ENCODE data around the gene MANF. TPM values are rescaled to one million over a fixed set of nuclear protein-coding genes. Genes with fewer than 3 reads are reported as not detected.

Gene MANF
- total RNA-seq, 1 donor from 2014 or later: 37.6 TPM

DNA sequence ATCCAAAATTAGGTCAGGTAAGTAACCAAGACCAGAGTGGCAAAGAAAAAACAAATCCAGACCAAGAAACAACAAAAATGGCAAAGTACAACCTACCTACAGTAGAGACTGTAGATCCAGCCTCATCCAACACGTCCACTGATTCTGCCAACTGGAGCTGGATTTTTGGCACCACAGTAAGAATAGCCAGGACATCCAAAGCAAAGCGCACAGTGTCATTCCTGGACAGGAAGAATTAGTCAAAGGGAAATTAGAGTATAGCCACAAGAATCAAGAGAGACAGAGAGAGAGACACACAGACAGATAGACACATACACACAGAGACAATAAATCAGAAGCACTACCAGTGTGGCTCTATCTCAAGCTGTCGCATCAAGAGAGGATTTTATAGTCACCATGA lies 37.1 kb downstream of the MANF start:
- peaks cover 21 to 38% (median 38%) of the 10 kb centered on the region in 3 donors for H3K36me3 ChIP-seq (ENCODE audit: control insufficient read depth in 3 of 3, insufficient read depth in 3 of 3, low read length in 3 of 3)

DNA sequence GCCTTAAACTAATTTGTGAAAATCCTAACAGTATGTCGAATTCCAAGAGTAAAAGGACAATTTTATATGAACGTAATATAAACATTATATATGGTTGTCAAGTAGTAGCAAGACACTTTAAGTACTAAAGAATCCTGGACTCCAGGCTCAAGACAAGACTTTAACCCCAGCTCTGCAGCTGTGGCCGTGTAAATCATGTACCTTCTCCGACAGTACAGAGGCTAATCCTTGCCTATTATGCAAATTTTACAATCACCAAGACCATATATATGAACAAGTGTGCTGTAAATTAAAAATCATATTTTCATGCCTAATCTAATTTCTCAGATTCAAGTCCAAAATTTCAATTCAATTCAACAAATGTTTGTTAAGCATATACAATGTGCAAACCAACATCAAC lies 41.8 kb downstream of the MANF start:
- no peak overlapping the region for H3K4me3 ChIP-seq (ENCODE audit: low read length in 3 of 3)
- no peaks in the 10 kb centered on the region for H3K4me1 ChIP-seq (ENCODE audit: control insufficient read depth in 3 of 3, insufficient read depth in 3 of 3, low read length in 3 of 3)
- H3K9ac ChIP-seq (ENCODE audit: low read depth in 1 of 3, low read length in 3 of 3): no peak overlapping the region
- H3K36me3 ChIP-seq (ENCODE audit: control insufficient read depth in 3 of 3, insufficient read depth in 3 of 3, low read length in 3 of 3): peaks cover 6 to 31% (median 27%) of the 10 kb centered on the region in 3 donors
- H3K27ac ChIP-seq (ENCODE audit: low read depth, low read length): no peak overlapping the region
- no peaks in the 10 kb centered on the region for H3K9me3 ChIP-seq (ENCODE audit: control insufficient read depth in 3 of 3, low read length in 3 of 3)
- H3K27me3 ChIP-seq (ENCODE audit: control insufficient read depth in 3 of 3, insufficient read depth in 3 of 3, low read length in 3 of 3): no peaks in the 10 kb centered on the region

More for the DNA sequence above, 37.1 kb downstream of the MANF start:
- H3K27me3 ChIP-seq (ENCODE audit: control insufficient read depth in 3 of 3, insufficient read depth in 3 of 3, low read length in 3 of 3): no peaks in the 10 kb centered on the region
- H3K4me3 ChIP-seq (ENCODE audit: low read length in 3 of 3): no peak overlapping the region
- H3K4me1 ChIP-seq (ENCODE audit: control insufficient read depth in 3 of 3, insufficient read depth in 3 of 3, low read length in 3 of 3): no peaks in the 10 kb centered on the region
- H3K9me3 ChIP-seq (ENCODE audit: control insufficient read depth in 3 of 3, low read length in 3 of 3): no peaks in the 10 kb centered on the region
- no peak overlapping the region for H3K9ac ChIP-seq (ENCODE audit: low read depth in 1 of 3, low read length in 3 of 3)
- H3K27ac ChIP-seq (ENCODE audit: low read depth, low read length): no peak overlapping the region

DNA sequence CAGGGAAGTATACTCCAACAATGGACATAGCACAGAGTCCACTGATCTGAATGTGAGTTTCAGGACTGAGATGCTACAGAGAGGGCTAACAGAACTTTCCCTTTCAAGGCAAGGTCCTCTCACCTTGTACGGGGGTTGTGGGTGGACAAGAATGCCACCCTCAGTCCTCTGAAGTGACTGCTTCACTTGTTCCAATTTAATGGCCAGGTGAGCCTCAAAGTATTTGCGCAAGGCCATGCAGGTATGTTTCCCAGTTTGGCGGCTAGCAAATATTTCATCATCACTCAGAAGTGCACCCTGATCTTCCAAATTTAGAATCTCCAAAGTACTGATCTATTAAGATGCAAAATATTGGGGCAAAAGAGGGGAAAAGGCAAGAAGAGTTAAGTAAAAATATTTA lies 44.0 kb downstream of the MANF start:
- Histone ChIP-seq H3K27me3 (ENCODE audit: control insufficient read depth in 3 of 3, insufficient read depth in 3 of 3, low read length in 3 of 3) (no peaks in the 10 kb centered on the region), H3K36me3 (ENCODE audit: control insufficient read depth in 3 of 3, insufficient read depth in 3 of 3, low read length in 3 of 3) (peaks cover 2 to 31% (median 22%) of the 10 kb centered on the region in 3 donors), H3K9me3 (ENCODE audit: control insufficient read depth in 3 of 3, low read length in 3 of 3) (no peaks in the 10 kb centered on the region), H3K4me1 (ENCODE audit: control insufficient read depth in 3 of 3, insufficient read depth in 3 of 3, low read length in 3 of 3) (no peaks in the 10 kb centered on the region), H3K27ac (ENCODE audit: low read depth, low read length) (no peak overlapping the region), H3K4me3 (ENCODE audit: low read length in 3 of 3) (no peak overlapping the region), H3K9ac (ENCODE audit: low read depth in 1 of 3, low read length in 3 of 3) (no peak overlapping the region)

DNA sequence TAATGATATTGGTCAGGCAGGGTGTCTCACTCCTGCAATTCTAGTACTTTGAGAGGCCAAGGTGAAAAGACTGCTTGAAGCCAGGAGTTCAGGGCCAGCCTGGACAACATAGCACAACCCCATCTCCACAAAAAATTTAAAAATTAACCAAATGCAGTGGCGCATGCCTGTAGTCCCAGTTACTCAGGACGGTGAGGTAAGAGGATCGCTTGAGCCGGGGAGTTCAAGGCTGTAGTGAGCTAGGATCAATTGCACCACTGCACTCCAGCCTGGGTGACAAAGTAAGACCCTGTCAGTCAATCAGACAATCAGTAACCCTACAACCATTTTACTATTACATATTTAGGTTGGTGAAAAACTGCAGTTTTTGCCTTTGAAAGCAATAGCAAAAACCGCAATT lies 49.0 kb downstream of the MANF start:
- Histone ChIP-seq H3K9me3 (ENCODE audit: control insufficient read depth in 3 of 3, low read length in 3 of 3) (no peaks in the 10 kb centered on the region), H3K4me3 (ENCODE audit: low read length in 3 of 3) (no peak overlapping the region), H3K4me1 (ENCODE audit: control insufficient read depth in 3 of 3, insufficient read depth in 3 of 3, low read length in 3 of 3) (no peaks in the 10 kb centered on the region), H3K27me3 (ENCODE audit: control insufficient read depth in 3 of 3, insufficient read depth in 3 of 3, low read length in 3 of 3) (no peaks in the 10 kb centered on the region), H3K27ac (ENCODE audit: low read depth, low read length) (no peak overlapping the region), H3K9ac (ENCODE audit: low read depth in 1 of 3, low read length in 3 of 3) (no peak overlapping the region), H3K36me3 (ENCODE audit: control insufficient read depth in 3 of 3, insufficient read depth in 3 of 3, low read length in 3 of 3) (peaks cover 0 to 12% (median 8%) of the 10 kb centered on the region in 3 donors)

DNA sequence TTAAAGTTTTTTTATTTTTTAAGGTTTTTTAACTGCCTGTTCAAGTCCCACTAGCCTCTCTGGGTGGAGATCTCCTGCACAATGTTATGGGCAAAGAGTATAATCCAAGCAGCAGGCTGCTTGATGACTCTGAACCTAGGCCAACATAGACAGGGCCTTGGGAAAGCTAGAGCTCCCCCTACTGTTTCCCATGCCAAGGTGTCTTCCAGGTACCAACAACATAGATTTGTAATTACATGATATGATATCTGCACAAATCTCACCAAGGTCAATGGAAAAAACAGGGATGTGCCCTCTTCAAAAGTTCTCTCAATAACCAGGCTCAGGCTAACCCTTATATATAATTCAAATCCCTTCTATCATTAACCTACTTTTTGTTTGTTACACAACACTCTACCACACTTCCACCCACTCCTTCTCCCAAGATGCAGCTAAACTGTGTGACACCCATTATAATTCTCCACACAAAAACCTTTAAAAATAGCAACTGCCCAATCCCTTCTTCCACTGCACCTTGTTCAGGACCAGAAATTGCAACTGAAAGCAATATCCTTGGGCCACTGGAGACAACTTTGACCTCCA lies 49.7 kb downstream of the MANF start:
- H3K36me3 ChIP-seq (ENCODE audit: control insufficient read depth in 3 of 3, insufficient read depth in 3 of 3, low read length in 3 of 3): peaks cover 0 to 6% (median 3%) of the 10 kb centered on the region in 3 donors
- H3K4me1 ChIP-seq (ENCODE audit: control insufficient read depth in 3 of 3, insufficient read depth in 3 of 3, low read length in 3 of 3): no peaks in the 10 kb centered on the region
- H3K9me3 ChIP-seq (ENCODE audit: control insufficient read depth in 3 of 3, low read length in 3 of 3): no peaks in the 10 kb centered on the region
- H3K4me3 ChIP-seq (ENCODE audit: low read length in 3 of 3): no peak overlapping the region
- no peaks in the 10 kb centered on the region for H3K27me3 ChIP-seq (ENCODE audit: control insufficient read depth in 3 of 3, insufficient read depth in 3 of 3, low read length in 3 of 3)
- H3K27ac ChIP-seq (ENCODE audit: low read depth, low read length): no peak overlapping the region
- H3K9ac ChIP-seq (ENCODE audit: low read depth in 1 of 3, low read length in 3 of 3): no peak overlapping the region

DNA sequence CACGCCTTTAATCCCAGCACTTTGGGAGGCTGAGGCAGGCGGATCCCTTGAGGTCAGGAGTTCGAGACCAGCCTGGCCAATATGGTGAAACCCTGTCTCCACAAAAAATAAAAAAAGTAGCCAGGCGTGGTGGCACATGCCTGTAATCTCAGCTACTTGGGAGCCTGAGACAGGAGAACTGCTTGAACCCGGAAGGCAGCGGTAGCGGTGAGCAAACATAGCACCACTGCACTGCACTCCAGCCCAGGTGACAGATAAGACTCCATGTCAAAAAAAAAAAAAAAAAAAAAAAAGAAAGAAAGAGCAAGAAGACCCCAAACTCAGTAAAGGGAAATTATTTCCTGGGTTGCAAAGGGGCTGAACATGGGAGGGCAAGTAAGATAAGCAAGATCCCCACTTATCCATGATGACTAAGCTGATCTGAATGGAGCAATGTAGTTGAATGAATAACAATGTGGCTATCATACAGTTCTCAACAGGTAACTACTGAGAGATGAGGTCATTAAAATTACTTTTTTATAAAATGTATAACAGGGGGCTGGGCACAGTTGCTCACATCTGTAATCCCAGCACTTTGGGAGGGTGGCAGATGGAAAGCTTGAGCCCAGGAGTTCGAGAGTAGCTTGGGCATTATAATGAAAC lies 52.0 kb downstream of the MANF start:
- H3K9me3 ChIP-seq (ENCODE audit: control insufficient read depth in 3 of 3, low read length in 3 of 3): no peaks in the 10 kb centered on the region
- peaks cover 10 to 21% (median 15%) of the 10 kb centered on the region in 3 donors for H3K36me3 ChIP-seq (ENCODE audit: control insufficient read depth in 3 of 3, insufficient read depth in 3 of 3, low read length in 3 of 3)
- no peaks in the 10 kb centered on the region for H3K27me3 ChIP-seq (ENCODE audit: control insufficient read depth in 3 of 3, insufficient read depth in 3 of 3, low read length in 3 of 3)
- no peak overlapping the region for H3K4me3 ChIP-seq (ENCODE audit: low read length in 3 of 3)
- no peak overlapping the region for H3K9ac ChIP-seq (ENCODE audit: low read depth in 1 of 3, low read length in 3 of 3)
- H3K27ac ChIP-seq (ENCODE audit: low read depth, low read length): no peak overlapping the region
- H3K4me1 ChIP-seq (ENCODE audit: control insufficient read depth in 3 of 3, insufficient read depth in 3 of 3, low read length in 3 of 3): no peaks in the 10 kb centered on the region

Other genes starting within 250 kb of the MANF start
- 15.7 TPM for gene RBM15B, start 6.0 kb downstream of the MANF start, total RNA-seq
- 15.1 TPM for gene DCAF1, start 114.7 kb downstream of the MANF start, total RNA-seq
- 18.3 TPM for gene RAD54L2, start 153.4 kb downstream of the MANF start, total RNA-seq